Testis (tissue), 3 donors: ENCODE measurements around the gene ME2. TPM values are rescaled to one million over a fixed set of nuclear protein-coding genes. Genes with fewer than 3 reads are reported as not detected.

Experiments
- DNase-seq: peaks from one replicate; pipeline ENCODE4 v3.0.0-alpha.2; 2019
- H3K27ac ChIP-seq, 2 donors: fragments of 200-600 bp; sonication (generic); one replicate each; pipeline ENCODE4 v1.5.1; 2019
- H3K27me3 ChIP-seq: fragments of 200-600 bp; sonication (generic); one replicate; pipeline ENCODE4 v1.5.1; 2019
- H3K36me3 ChIP-seq: fragments of 200-600 bp; sonication (generic); one replicate; pipeline ENCODE4 v1.5.1; 2017; ENCODE audit warnings: low read depth; ENCODE audit errors: missing control alignments
- H3K4me1 ChIP-seq: fragments of 200-600 bp; sonication (generic); one replicate; pipeline ENCODE4 v1.5.1; 2019
- H3K4me3 ChIP-seq, 2 donors: fragments of 200-600 bp; sonication (generic); one replicate each; pipeline ENCODE4 v1.5.1; 2017 to 2019
- H3K9me3 ChIP-seq: fragments of 200-600 bp; sonication (generic); one replicate; pipeline ENCODE4 v1.5.1; 2017
- CTCF ChIP-seq, 3 experiments: fragments of 450-650 bp in 2 of 3; fragments of 200-600 bp in 1 of 3; sonication (generic) in 1 of 3; IDR thresholded peaks; one replicate each; pipeline ENCODE4 v1.5.1; 2016 to 2019; ENCODE audit warnings: antibody characterized with exemption in 3 of 3, mild to moderate bottlenecking in 2 of 3, moderate library complexity in 1 of 3
- POLR2A ChIP-seq: fragments of 450-650 bp; IDR thresholded peaks from one replicate; pipeline ENCODE4 v1.6.1; 2017; ENCODE audit warnings: antibody characterized with exemption, mild to moderate bottlenecking, moderate library complexity
- WGBS, 2 donors: methylation state at CpG; one replicate each; pipeline ENCODE4 v1.1.5; 2018; 5-methylcytosine and 5-hydroxymethylcytosine counted together
- intact Hi-C: fragments of 100-400 bp; cut with DNase I; formaldehyde crosslinking; loops from one replicate; pipeline ENCODE4 v1.15.1; 2023; ENCODE audit warnings: low total_unique reads
- polyA plus RNA-seq: library from polyadenylated mRNA; stranded (reverse); fragments of 350-450 nt; fragmentation: Illumina TruSeq; extraction: RNeasy Lipid Tissue Mini Kit (QIAGEN cat#74804); gene quantifications from one replicate; pipeline ENCODE4 v1.2.3, GENCODE V29; 2014; ENCODE audit warnings: low read depth, low replicate concordance; ENCODE audit not compliant: insufficient read depth
- total RNA-seq, 2 donors: library from RNA; depleted of rRNA; stranded (reverse); fragments of >200 nt; gene quantifications; one replicate each; pipeline ENCODE4 v1.2.3, GENCODE V29; 2016

ME2 gene
- total and polyA plus RNA-seq, 3 donors from 2014 or later = 49.2 to 101 (median 72.0) TPM

- DNase-seq = no peak
- intact Hi-C loops = no loop called here
- 52 to 74% methylated on average over 3 of the region's 3 CpGs for WGBS, 2 donors
- H3K4me3 ChIP-seq = no peak overlapping the region
- TF ChIP-seq POLR2A = no peak
- no peak for TF ChIP-seq CTCF (IDR thresholded peaks at IDR 0.05)
- H3K27me3 ChIP-seq = no peaks in the 10 kb centered on the region
- no peaks in the 10 kb centered on the region for H3K4me1 ChIP-seq
- no peaks in the 10 kb centered on the region for H3K36me3 ChIP-seq
- H3K9me3 ChIP-seq = no peaks in the 10 kb centered on the region
- no peak overlapping the region for H3K27ac ChIP-seq
Measured at GRCh38 chr18:50844960-50845359, 34.0 kb upstream of the ME2 start.

DNA sequence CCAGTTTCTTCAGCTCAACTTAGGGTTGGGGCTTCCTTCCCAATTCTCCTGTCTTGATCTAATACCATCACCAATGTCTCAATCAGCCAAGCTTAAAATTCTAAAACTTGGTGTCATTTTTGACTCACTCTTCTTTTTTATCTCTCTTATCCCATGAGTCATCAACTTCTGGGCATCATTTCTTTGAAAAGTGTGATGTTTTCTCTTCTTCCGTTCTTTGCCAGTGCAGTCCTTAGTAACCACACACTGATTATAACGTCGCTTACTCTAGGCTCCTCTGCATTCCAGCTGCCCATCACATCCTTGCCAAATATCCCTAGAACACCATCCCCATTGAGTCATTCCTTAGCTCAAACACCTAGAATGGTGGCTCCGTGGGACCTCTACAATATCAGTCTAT is 31.7 kb upstream of the ME2 start:
- H3K27ac ChIP-seq = no peak overlapping the region
- H3K36me3 ChIP-seq = no peaks in the 10 kb centered on the region
- H3K4me1 ChIP-seq = no peaks in the 10 kb centered on the region
- intact Hi-C loops = no loop called here
- no peak for DNase-seq
- H3K27me3 ChIP-seq = no peaks in the 10 kb centered on the region
- H3K4me3 ChIP-seq = no peak overlapping the region
- no peaks in the 10 kb centered on the region for H3K9me3 ChIP-seq
- TF ChIP-seq POLR2A (no peak), CTCF (IDR thresholded peaks at IDR 0.05) (no peak)
- 86 to 91% methylated on average over 4 of the region's 4 CpGs for WGBS, 2 donors

GRCh38 chr18:50848061-50848551 is 30.8 kb upstream of the ME2 start:
- intact Hi-C loops = no loop called here
- DNase-seq = no peak
- TF ChIP-seq CTCF (IDR thresholded peaks at IDR 0.05) (no peak), POLR2A (no peak)
- WGBS, 2 donors = 80 to 89% methylated on average over 7 of the region's 7 CpGs
- Histone ChIP-seq H3K4me1 (no peaks in the 10 kb centered on the region), H3K36me3 (no peaks in the 10 kb centered on the region), H3K4me3 (no peak overlapping the region), H3K27ac (no peak overlapping the region), H3K27me3 (no peaks in the 10 kb centered on the region), H3K9me3 (no peaks in the 10 kb centered on the region)

DNA sequence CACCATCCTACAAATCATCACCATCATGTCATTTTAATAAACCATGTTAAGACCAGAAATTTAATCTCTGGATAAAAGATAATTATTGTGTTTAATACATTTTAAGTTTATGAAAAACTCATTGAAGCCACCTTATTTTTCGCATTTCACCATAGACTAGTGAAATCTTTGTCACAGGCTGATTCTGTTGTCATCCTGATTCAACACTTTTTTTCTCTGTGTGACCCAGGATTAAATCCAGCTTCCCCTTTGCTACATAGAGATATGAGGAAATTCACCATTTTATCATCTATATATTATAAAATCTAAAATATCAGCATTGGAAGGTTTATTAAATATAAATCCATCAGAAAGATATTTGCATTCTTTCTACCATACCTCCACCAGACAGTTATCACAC is 29.9 kb upstream of the ME2 start:
- Histone ChIP-seq H3K36me3 (no peaks in the 10 kb centered on the region), H3K27me3 (no peaks in the 10 kb centered on the region), H3K9me3 (no peaks in the 10 kb centered on the region), H3K27ac (no peak overlapping the region), H3K4me1 (peaks cover 7% of the 10 kb centered on the region), H3K4me3 (no peak overlapping the region)
- TF ChIP-seq POLR2A = no peak
- no peak for TF ChIP-seq CTCF (IDR thresholded peaks at IDR 0.05)
- 96 to 97% methylated on average over 1 of the region's 1 CpG for WGBS, 2 donors
- DNase-seq = no peak
- intact Hi-C loops = no loop called here

GRCh38 chr18:50849419-50849821 is 29.5 kb upstream of the ME2 start:
- peaks cover 11% of the 10 kb centered on the region for H3K4me1 ChIP-seq
- intact Hi-C loops = no loop called here
- TF ChIP-seq POLR2A (no peak), CTCF (IDR thresholded peaks at IDR 0.05) (no peak)
- no peaks in the 10 kb centered on the region for H3K9me3 ChIP-seq
- no peaks in the 10 kb centered on the region for H3K36me3 ChIP-seq
- no peaks in the 10 kb centered on the region for H3K27me3 ChIP-seq
- DNase-seq = no peak
- H3K27ac ChIP-seq = no peak overlapping the region
- H3K4me3 ChIP-seq = no peak overlapping the region
- WGBS, 2 donors = 60 to 76% methylated on average over 3 of the region's 3 CpGs
